Endometrial microvascular endothelial cells (primary cell): ENCODE measurements around the gene BBC3. TPM values are rescaled to one million over a fixed set of nuclear protein-coding genes. Genes with fewer than 3 reads are reported as not detected.
"Not testable (repeated sequence)": the region's sequence is repeated elsewhere in the genome, so short reads cannot be mapped to it uniquely, and the experiment has no call there.

Source experiments
- in situ Hi-C: cut with HindIII; loops from 2 replicates; pipeline ENCODE4 v1.10.0; 2017; ENCODE audit warnings: low sequenced_read_pairs, low pct_unique_long_range_greater_than_20kb; ENCODE audit errors: inconsistent ontology term
- total RNA-seq: library from RNA; depleted of rRNA; stranded (reverse); fragments of >200 nt; gene quantifications from one replicate; pipeline ENCODE4 v1.2.3, GENCODE V29; 2015; ENCODE audit errors: inconsistent ontology term

BBC3 gene
- total RNA-seq, 1 donor from 2014 or later, result 12.4 TPM

DNA sequence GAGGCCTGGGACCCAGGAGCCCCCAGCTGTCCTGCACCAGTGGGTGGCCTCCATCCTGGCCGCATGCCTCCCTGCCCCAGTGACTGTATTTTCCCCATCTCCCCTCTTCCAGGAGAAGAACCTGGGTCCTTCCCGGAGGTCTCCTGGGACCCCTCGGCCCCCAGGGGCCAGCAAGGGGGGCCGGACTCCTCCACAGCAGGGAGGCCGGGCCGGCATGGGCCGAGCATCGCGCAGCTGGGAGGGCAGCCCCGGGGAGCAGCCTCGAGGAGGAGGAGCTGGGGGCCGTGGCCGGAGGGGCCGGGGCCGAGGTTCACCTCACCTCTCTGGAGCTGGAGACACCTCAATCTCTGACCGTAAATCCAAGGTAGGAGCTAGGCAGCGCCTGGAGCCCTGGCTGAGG, 29.5 kb upstream of the BBC3 start:
- in situ Hi-C loops, result no loop called here

DNA sequence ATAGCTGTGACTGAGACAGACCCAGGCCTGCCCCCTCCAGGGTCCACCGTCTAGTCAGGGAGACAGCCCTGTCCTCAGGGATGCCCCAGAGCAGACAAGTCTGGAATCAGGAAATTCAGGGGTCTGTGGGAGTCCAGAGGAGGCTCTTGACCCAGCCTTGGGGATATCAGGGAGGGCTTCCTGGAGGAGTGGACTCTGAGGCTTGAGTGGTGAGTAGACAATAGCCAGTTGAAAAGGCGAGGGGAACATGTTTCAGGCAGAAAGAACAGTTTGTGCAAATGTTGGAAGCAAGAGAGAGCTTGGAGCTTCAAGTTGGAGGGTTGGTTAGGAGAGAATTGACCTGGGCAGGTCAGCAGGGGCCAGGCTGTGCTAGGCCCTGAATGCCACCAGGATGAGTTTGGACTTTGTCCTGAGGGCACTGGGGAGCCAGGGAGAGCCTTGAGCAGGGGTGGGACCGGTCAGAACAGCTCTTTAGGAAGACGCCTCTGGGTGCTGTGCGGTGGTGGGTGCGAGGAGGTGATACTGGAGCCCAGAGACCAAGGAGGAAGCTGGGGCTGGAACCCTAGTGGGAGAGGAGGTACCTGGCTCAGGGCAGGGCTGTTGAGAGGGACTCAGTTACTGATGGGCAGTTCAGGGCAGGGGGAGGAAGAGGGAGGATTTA, 28.0 kb upstream of the BBC3 start:
- in situ Hi-C loops, result no loop called here

DNA sequence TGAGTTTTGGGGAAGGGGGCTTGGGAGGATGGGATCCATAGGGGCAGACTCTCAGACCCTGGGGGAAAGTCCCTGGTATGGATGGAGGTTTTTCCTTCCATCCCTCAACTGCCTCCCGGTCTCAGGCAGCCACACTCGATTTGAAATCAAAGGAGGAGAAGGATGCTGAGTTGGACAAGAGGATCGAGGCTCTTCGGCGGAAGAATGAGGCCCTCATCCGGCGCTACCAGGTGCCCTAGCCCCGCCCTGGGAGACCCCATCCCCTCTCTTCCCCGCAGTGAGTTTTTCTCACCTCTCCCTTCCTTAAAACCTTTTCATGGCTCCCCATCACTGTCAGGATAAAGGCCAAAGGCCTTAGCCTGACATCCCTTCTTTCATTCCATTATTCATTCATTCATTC, 27.4 kb upstream of the BBC3 start:
- in situ Hi-C loops, result no loop called here

DNA sequence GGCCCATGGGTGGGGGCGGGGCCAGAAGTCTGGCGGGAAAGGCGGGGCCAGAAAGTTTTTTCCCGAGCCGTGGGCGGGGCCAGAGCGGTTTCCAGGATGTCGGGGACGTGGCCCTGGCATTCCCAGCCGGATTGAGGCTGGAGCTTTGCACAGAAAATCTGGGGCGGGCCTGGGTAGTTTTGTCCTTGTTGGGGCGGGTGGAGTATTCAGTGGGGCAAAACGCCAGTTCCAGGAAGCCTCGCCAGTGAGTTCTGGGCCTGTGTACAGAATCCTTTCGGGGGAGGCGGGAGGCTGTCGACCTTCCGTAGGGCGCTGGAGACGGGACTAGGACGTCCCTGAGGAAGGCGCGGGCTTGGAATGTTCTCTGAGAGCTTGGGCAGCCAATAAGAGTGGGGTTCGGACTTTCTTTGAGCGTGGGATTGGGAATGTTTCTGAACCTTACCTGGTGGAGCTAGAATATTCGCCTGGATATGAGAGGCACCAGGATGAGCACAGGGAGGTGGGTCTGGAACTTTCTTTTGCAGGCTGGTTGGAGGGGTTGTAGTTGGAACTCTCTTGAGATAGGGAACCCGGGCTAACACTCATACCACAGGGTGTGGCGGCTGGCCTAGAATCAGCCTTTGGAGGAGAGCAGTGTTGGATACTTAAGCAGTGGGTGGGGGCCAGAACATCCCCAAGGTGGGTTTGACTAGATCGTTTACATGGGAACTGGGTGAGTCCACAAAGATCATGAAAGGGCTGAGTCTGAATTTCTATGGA, 26.6 kb upstream of the BBC3 start:
- in situ Hi-C loops, result no loop called here

DNA sequence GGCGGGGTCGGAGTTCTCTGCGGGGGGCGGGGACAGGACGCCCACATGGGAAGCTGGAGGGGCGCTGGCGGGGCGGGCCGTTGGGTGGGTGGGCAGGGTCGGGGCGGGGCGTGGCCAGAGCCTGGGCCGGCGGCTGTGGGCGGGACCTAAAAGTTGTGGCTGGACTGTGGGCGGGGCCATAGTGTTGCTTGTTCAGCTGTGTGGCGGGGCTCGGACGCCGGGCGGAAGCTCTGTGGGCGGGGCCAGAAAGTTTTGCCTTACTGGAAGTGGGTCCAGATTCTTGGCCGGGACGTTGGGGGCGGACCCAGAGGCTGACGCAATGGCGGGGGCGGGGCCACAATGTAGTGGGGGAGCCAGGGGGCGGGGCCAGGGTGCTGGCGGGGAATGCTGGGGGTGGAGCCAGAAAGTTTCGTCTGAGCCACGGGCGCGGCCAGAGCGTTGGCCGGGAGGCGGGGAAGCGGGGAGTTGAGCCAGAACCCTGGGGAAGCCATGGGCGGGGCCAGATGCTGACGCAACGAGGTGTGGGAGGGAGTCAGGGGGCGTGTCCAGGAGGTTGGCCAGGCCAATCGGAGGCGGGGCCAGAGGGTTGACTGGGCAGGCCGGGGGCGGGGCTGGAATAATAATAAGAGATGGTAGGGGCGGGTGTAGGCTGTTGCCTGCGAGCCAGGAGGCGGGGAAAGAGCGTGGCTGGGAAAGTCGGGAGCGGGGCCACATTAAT, 25.9 kb upstream of the BBC3 start:
- in situ Hi-C loops, result no loop called here

DNA sequence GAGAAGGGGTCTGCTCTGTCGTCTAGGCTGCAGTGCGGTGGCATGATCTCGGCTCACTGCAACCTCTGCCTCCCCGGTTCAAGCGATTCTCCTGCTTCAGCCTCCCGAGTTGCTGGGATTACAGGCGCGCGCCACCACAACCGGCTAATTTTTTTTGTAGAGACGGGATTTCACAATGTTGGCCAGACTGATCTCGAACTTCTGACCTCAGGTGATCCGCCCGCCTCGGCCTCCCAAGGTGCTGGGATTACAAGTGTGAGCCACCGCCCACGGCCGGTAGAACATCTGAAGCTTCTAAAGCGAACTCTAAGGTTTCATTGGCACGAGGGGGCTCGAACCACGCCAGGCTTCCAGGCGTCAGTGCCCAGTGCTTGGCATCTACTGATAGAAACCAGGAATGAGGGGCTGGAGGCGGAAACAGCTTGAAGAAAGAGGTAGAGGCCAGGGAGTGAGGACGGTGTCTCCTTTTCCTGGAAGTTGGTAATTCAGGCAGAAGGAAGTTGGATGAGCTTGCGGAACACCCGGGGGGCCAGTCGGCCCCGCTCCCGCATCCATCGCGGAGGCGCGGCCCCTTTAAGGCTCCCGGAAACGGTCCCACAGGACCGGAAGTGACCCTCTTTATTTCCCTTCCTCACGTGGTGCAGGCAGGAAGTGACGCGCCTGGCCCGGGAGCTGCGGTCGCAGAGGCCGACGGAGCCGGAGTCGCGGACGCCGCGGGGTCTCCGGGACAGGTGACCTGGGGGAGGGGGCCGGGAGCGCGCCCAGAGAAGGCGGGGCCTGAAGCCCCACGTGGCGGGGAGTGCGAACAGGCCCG, 25.1 kb upstream of the BBC3 start, which contains the start of gene CCDC9:
Gene CCDC9, plus strand, starts transcription at position 647 of the 814 bp plus-strand sequence. CDS start 1,876 bp downstream, outside the sequence.
- in situ Hi-C loops, result no loop called here

DNA sequence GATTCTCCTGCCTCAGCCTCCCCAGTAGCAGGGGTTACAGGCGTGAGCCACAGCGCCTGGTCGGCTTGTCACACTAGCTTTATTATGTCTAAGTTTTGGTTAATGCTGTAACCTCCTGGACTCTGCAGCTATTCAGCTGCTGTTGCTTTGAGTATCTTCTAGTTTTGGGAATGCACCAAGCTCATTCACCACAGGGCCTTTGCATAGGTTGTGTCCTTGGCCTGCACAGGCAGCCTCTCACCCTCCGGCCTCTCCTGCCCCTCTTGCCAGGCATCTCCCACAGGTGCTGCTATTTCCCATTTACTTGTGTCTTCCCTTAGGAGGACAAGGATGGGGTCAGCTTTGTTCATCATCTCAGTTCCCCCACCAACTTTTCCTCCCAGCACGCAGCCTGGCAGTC, 23.0 kb upstream of the BBC3 start:
- in situ Hi-C loops, result no loop called here

DNA sequence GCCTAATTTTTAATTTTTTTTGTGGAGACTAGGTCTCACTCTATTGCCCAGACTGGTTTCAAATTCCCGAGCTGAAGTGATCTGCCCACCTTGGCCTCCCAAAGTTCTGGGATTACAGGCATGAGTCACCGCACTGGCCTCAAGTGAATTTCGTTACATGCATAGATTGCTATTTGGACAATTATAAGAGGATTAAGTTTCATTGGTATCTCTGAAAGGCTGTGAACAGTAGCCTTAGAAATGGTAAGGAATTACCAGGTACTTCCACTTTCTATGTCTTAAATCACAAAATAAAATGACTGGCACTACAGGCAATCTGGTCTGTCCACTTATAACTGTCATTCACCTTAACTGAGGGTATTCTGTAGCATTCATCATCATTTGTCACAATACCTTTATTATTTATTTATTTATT, 22.5 kb upstream of the BBC3 start:
- in situ Hi-C loops, result no loop called here

DNA sequence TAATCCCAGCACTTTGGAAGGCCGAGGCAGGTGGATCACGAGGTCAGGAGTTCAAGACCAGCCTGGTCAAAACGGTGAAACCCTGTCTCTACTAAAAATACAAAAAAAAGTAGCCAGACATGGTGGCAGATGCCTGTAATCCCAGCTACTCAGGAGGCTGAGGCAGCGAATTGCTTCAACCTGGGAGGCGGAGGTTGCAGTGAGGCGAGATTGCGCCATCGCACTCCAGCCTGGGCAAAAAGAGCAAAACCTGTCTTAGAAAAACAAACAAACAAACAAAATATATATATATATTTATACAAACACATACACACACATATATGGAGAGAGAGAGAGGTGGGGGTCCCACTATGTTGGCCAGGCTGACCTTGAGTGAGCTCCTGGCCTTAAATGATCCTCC, 22.0 kb upstream of the BBC3 start:
- in situ Hi-C loops, result not testable (repeated sequence)

DNA sequence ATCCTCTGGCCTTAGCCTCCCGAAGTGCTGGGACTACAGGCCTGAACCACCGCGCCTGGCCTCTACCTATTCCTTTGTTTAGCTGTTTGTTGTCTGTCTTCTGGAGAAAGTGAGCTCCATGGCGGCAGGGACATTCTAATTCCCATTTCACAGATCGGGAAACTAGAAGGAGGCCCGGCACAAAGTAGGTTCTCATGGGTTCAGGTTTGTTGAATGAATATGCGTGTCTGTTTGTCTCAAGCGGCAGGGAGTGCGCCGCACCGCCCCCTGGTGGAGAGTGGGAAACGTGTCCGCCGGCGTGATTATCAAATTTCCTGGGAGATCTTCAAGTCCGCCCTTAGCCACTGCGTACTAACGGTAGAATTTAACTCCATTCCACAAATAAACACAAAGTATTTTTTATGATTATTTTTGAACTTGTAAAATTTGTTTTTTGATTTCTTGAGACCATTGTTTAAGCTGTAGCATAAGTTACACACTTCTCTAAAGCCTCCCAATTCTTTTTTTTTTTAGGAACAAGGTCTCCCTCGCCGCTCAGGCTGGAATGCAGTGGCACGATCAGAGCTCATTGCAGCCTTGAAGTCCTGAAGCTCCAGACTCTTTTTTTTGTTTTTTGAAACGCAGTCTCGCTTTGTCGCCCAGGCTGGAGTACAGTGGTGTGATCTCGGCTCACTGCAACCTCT, 16.4 kb upstream of the BBC3 start:
- in situ Hi-C loops, result no loop called here

DNA sequence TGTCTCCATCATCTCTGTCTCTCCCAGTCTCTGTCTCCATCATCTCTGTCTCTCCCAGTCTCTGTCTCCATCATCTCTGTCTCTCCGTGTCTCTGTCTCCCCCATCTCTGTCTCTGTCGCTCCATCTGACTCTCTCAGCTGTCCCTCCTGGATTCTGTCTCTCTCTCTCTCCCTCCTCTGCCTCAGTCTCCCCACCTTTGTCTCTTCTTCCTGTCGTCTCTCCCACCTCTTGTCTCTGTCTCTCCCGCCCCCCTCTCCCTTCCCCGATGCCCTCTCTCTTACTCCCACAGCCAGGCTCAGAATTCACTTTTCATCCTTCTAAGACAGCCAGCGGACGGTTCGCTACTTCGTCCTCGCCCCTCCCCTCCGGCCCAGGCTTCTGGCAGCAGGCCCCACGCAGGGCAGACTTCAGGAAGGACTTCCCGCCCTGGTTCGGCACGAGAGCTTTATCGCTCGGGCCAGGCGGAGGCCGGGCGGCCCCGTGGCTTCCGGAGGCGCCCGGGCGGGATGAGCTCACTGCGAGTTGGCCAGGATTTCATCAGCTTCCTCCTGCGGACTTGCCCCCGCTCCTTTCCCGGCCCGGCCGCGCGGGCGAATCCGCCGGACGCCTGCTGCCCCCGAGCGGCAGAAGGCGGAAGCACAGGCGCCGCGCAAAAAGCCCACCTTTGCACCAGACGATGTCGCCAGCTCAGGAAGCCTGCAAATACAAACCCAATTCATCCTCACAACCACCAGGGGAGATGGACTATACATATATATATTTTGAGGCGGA, 13.0 kb upstream of the BBC3 start:
- in situ Hi-C loops, result no loop called here

DNA sequence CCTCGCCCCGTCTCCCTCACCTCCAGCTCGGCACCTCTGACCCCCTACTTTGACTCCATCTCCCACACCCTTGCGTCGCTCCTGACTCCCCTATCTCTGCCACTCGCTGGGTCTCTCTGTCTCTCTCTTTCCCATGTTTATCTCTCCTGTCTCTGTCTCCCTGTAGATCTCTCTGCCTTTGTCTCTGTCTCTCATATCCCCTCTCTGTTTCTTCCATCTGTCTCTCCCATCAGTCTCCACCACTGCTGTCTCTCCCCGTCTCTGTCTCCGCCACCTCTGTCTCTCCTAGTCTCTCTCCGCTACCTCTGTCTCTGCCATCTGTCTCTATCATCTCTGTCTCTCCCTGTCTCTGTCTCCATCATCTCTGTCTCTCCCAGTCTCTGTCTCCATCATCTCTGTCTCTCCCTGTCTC, 12.4 kb upstream of the BBC3 start:
- in situ Hi-C loops, result no loop called here

DNA sequence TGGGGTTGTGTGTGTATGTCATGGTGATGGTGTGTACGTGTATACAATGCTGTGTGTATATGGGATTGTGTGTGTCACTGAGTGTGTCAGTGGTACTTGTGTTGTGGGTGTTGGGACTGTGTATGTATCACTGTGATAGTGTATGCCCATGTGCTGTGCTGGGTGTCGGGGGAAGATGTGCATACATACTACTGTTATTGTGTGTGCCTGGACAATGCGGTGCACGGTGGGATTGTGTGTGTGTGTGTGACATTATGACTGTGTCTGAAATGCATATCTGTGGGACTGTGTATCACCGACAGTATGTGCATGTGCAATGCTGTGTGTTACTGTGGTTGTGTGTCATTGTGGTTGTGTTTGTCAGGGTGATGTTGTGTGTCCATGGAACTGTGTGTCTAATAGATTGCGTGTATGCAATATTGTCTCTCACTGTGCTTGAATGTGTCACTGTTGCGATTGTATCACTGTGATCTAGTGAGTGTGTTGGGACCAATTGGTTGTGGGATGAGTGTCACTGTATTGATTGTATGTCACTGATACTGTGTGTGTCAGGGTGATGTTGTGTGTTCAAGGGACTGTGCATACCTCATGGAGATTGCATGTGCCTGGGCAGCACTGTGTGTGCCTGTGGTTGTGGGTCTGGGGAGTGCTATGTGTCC, 11.0 kb upstream of the BBC3 start:
- in situ Hi-C loops, result no loop called here

DNA sequence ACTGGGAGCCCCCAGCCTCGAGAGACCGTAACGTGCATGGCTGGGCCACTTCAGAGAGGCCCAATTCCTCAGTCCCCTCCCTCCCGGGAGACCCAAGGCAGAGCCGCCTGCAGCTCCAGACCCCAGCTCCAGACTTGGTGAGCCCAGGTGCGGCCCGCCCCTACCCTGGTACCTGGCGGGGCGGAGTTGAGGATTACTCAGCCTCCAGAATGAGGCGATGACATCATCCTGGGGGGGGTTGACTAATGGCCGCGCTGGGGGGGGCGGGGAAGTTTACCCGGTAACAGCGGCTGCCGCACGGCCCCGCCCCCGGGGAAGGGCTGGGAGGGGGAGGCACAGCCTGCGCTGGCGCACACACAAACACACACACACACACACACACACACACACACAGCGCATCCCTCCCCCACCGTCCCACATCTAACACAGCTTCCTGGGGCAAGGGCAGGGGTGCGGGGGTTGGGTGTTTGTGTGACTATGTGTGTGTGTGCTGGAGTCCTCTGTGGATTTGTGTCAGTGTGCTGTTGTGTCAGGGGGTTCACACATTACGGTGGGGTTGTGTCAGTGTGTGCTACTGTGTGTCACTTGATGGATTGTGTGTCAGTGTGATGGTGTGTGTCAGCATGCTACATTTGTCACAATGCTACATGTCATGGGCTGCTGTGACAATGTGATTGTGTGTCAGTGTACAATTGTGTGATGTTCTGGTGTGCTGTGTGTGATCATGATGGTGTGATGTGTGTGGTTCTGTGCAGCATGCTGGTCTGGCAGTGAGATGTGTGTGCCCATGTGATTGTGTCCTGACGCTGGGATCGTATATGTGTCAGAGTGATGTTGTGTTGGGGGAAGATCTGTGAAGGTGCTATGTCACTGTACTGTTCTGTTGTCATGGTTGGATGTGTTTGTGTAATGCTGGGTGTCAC, 10.3 kb upstream of the BBC3 start:
- in situ Hi-C loops, result no loop called here

DNA sequence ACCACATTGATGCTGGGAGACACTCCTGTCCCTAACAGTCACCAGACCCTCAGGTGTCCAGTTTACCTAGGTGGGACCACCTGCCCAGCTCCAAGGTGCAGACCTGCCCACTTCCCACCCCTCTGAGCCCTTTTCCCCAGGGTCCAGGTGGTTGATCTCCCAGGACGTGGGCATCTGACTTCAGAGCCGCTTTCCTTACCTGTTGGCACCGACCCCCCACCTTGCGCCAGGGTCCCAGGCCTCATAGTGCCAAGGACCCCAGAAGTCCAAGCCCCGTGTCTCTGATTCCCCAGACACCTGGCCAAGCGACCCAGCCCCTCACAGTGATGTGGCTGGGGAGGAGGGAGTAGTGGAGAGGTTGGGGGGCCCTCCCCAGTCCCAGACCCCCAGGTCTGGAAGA, 9.6 kb upstream of the BBC3 start:
- in situ Hi-C loops, result no loop called here

DNA sequence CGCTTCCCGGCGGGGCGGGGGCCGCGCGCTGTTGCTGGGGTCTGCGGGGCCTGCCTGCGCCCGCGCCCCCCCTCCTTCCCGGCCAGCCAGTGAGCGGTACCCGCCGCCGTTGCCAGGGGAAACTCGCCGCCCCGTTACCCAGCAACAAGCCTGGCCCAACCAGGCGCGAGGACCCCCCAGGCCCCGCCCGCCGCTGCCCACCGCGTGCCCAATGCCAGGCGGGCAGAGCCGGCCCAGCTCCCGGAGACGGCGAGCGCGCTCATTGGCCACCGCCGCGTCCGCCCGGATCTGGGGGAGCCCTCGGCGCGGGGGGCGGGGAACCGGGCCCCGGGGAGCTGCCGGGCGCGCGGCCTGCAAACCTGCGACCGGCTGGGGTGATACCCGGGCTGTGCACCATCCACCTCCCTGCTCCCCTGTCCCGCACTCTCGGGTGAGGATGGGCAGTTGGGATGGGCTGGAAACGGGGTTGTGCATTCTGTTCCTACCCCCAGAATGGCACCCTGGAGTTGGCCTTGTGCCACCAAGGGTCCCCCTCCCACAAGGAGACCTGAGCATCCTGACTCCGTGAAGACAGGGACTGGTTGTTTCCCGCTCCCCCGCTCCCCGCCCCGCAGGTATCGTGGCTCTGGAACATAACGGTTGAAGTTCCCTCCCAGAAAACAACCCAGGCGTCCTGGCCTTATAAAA, 8.8 kb upstream of the BBC3 start:
- in situ Hi-C loops, result no loop called here
